A673 (cell line): ENCODE measurements around the gene VASH2.

Experiments used
- CTCF ChIP-seq: fragments of 300-800, 200-600 bp; sonication (generic); conservative IDR thresholded peaks from 2 replicates; pipeline ENCODE4 v1.5.1; 2017; ENCODE audit warnings: low read depth, mild to moderate bottlenecking, antibody characterized with exemption, low read length, moderate library complexity, mixed read lengths
- EZH2 ChIP-seq: fragments of 200-600 bp; sonication (generic); IDR thresholded peaks from 2 replicates; pipeline ENCODE4 v1.6.1; 2017; ENCODE audit warnings: borderline replicate concordance, low read depth, mild to moderate bottlenecking, mixed read lengths, antibody characterized with exemption, low read length; ENCODE audit not compliant: poor library complexity, severe bottlenecking

DNA sequence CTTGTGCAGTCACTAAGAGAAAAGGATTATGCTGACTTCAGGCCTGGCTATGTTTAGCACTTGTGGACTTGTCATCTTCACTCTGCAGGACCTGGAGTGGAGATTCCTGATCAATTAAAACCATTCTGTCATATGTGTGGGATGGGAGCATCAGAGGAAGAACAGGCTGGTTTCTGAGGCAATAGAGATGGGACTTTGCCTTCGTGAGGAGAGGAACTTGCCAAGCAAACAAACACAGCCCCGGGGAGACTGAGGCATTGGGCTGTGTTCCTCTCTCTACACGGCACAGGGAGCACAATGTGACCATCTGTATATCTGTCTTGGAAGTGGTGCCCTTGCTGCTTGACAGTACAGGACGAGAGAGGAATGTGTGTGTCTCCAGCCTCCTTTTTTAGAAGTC is 23.1 kb downstream of the VASH2 start:
- TF ChIP-seq CTCF (no peak), EZH2 (no peak)
